Left renal pelvis (tissue), 4 donors: ENCODE results near the gene PCK2. TPM values are rescaled to one million over a fixed set of nuclear protein-coding genes. Genes with fewer than 3 reads are reported as not detected.

Source experiments
- DNase-seq, 4 donors: peaks; one replicate each; pipeline ENCODE4 v3.0.0-alpha.2; 2013; ENCODE audit warnings: low read depth in 4 of 4, low spot score in 3 of 4
- polyA plus RNA-seq, 4 donors: library from polyadenylated mRNA; unstranded; fragments of 120-200 nt; gene quantifications; one replicate each; pipeline ENCODE4 v1.2.1, GENCODE V29; 2013; ENCODE audit not compliant: insufficient read length in 4 of 4

Gene PCK2
- polyA plus RNA-seq, 4 donors: 7.7 to 31.0 (median 24.0) TPM

DNA sequence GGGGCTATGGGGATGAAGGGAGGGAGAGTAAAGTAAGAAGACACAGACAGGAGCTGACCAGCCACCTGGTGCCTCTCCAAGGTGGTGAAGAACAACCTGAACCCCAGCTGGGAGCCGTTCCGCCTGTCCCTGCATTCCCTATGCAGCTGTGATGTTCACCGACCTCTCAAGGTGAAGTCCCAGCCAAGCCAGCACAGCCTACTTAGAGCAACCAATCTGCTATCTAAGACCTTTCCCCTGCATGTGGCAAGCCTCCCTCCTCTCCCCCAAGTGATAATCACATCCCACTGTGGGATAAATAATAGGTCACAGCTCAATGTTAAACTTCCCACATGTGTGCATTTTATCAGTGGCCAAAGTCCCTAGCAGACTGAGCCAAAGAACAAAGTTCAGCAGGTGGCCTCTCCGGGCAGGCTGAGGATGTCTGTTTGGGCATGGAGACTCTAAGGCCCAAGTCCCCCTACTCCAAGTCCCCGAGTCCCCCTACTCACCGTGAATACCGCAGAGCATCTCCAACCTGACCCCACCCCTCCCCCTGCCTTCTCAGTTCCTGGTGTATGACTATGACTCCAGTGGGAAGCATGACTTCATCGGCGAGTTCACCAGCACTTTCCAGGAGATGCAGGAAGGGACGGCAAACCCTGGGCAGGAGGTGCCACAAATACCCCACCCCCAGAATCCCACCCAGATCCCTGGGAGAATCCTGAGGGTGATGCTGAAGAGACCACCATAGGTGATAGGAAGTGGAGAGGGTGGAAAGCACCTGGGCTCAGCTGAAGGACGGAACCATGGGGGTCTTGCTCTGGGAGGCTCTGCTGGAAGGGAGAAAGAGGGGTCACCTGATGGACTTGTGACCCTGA lies 19.3 kb upstream of the PCK2 start:
- DNase-seq: no peak

DNA sequence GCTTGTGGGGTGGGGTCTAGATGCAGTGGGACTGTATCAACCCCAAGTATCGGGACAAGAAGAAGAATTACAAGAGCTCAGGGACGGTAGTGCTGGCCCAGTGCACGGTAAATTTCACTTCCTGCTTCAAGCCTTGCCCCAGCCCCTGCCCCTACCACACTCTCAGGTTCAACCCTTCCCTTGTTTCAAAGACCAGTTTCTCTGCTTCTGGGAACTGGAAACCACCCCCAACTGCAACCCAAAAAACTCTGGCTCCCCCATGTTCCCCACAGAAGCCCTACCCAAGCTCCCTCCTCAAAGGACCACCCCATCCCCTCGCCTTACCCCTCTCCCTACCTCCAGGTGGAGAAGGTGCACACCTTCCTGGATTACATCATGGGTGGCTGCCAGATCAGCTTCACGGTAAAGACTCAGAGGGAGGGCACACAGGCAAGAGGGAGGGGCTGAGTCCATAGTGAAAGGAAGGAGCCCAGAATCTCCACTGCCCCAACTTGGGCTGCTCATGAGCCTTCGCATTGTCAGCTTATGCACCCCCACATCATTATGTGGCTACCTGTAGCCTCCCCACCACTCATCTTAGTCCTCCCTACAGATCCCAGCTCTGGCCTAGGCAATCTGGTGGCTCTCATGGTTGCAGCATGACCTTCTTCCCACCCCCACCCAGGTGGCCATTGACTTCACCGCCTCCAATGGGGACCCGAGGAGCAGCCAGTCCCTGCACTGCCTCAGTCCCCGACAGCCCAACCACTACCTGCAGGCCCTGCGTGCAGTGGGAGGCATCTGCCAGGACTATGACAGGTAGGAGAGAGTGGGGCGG lies 18.4 kb upstream of the PCK2 start:
- no peak for DNase-seq

DNA sequence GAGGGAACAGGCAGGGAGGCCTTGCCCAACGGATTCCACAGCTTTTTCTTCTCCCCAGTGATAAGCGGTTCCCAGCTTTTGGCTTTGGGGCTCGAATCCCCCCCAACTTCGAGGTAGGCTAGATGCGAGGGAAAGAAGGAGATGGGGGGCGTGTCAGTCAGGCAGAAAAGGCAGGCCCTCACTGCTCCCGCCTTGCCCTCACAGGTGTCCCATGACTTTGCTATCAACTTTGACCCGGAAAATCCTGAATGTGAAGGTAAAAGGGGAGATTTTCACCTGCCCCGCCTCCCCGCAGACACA lies 17.9 kb upstream of the PCK2 start:
- no peak for DNase-seq

DNA sequence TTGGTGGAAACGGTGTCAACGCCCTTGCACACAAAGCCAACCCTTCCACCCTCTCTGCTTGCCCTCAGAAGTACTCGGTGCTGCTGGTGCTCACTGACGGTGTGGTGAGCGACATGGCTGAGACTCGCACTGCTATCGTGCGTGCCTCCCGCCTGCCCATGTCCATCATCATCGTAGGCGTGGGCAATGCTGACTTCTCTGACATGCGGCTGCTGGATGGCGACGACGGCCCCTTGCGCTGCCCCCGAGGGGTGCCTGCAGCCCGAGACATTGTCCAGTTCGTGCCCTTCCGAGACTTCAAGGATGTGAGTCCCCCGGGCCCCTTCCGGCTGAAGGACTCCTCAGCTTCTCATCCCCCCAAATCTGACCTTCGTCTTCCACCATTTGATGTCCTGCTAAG lies 17.0 kb upstream of the PCK2 start:
- no peak for DNase-seq

DNA sequence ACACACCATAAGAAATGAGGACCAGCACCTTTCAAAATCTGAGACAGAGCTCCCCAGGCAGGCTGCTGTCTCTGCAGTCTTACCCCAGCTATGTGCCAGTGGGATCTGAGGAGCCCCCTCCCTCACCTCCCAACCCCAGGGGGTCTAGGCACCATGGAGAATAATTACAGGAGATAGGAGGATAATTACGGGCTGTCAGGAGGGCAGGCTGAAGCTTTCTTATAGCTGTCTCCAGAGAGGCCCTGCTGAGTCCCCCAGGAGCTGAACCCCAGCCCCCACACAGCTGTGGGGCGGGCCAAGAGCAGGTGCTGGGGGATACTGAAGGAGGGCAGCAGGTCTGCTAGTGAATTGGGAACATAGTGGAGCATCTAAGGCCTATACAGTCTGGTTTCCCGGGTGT lies 16.0 kb upstream of the PCK2 start:
- no peak for DNase-seq

DNA sequence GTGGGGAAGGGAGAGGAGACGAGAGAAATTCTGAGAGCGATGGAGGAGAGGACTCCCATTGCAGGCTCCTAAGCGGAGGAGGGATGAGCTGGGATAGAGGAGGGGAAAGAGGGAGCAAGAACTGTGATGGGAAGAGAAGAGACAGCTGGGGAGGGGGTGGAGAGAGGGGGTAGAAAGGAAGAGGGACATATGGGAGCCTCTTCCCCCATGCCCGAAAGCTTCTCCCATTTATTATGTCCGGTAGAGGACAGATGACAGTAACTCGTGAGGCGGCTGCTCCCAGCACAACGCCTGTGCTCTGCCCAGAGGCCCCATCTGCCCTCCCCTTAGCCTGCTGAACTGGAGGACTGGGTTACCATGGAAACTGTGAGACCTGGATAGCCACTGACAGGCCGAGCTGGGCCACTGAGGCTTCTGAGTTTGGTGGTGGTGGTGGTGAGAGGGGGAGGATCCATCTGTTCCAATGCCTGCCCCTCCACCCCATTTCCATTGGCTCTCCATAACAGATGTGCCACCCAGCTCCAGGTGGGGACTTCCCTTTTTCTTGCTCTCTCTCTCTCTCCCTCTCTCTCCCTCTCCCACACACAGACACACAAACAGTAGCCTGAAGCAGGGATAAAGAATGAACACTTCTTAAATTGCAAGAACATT lies 14.5 kb upstream of the PCK2 start:
- no peak for DNase-seq

DNA sequence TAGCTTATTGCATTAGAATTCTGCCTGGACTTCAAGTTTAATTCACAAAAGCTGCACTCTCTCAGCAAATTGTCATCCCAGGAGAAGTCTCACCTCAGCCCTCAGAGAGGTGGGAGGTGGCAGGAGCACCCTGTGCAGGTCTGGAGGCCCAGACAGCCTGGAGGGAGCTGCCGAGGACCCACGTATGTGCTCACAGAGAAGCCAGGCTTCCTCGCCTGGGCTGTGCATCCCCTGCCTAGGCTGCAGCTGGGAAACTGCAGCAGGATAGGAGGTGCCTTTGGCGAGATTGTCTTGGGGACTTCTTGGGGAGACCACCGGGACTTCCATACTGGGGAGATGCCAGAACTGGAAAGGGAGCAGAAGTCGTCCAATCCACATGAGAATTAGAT lies 14.0 kb upstream of the PCK2 start:
- no peak for DNase-seq

DNA sequence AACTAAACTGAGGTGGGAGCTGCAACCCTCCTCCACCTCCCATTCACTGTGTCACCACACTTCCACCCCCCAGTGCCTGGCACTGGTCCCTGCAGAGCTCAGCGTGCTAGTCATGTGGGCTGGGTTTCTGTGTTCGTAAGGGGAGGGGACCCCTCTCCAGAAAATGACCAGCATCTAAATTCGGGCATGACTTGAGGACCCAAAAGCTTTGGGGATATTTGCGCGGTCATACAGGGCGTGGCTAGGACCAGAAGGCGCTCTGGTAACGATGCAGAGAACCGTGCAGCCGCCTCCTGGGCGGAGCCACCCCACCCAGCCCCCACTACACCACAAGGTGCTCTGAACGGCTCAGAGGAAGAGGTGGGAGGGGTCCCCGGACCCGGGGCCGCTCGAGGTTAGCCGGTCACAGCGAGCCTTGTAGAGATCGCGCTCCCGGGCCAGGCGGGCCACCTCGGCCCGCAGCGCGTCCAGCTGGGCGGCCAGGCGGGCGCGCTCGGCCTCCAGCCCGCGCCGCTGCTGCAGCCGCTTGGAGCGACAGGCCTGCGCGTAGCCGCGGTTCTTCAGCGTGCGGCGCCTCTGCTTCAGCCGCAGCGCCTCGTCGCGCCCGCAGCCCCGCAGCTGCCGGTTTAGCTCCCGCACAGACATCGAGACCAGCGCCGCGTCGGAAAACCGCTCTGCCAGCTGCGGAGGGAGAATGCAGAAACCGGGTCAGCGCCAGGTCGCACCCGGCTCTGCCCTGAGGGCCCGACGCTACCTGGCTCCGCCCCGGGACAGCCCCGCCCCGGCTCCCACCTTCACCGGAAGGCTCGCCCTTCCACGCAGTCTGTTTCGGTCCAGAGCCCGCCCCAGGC lies 13.0 kb upstream of the PCK2 start:
- no peak for DNase-seq

DNA sequence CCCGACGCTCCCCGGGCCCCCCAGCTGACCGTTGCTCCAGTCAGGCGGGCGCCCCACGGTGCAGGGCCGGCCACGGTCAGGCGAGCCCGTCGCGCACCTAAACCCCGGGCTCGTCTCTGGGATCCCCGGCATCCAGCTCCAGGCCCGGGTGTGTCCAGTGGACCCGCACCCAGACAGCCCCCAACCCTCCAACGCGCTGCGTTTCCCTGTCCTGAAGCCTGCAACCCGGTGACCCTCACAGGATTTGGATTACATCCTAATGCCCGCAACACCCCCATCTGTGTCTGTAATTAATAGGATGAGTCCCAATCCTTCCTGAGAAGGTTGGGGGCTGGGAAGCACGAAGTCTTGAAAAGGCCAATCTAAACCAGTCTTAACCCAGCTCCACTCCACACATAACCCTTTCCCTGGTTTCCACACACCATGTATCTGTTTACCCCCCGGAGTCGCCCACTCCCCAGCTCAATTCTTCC lies 12.3 kb upstream of the PCK2 start:
- DNase-seq: no peak

DNA sequence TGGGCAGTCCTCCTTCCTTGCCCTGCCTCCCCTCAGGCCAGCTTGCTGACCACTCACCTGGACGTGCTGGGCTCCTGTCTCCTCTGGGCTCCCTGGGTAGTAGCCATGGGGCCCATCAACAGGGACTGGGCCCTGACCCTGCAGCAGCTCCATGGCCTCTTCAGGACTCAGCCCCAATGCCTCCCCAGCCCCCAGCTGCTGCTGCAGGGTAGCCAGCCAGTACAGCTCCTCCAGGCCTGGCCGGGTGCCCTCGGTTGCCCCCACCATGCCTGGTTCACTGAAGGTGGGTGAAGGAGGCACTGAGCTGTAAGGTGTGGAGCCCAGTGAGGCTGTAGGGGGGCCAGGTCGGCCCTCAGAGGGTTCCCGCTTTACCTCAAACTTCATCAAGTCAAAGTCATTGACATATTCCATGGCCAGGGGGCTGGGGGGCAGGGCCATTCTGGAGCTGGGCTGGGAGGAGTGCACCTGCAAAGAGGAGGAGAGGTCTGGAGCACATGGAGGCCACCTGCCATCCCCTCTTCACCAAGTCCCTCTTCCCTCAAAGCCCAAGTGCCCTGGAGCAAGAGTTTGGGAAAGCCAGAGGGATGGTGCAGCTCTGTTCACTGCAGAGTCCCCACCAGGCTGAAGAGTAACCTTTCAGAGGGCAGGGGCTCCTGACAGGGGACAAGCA lies 11.6 kb upstream of the PCK2 start:
- DNase-seq: no peak

DNA sequence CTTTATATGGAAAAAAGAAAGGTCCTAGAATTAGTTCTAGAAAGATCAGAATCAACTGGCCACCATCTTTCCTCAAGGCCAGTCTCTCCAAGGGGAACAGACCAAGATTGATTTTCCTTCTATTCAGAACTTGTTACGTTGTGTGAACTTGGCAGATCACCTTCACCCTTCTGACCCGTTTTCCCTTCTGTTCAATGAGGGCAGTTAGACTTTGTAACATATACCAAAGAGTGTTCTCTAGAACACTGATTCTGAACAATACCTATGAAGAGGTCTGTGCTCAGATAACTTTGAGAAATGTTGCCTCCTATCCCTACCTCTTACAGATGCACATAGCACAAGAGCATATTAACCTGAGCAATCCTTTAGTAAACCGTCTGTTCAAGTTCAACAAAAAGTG lies 10.6 kb upstream of the PCK2 start:
- no peak for DNase-seq

DNA sequence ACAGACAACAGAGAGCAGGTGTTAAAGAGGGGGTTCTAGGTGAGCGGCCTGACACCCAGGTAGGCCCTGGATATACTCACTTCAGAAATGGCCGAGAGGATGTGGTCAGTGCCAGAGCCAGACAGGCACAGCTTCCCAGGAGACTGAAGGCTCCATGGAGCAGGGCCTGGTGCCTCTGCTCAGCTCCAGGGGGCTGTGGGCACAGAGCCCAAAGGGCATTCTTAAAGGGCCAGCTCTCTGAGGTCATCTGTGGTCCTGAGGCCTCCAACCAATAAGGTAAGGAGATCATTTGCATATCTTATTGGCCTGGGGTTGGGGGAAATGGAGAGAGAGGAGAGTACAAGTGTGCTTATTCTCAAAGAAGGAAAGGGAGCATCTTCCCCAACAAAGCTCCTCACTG lies 9.7 kb upstream of the PCK2 start:
- no peak for DNase-seq

DNA sequence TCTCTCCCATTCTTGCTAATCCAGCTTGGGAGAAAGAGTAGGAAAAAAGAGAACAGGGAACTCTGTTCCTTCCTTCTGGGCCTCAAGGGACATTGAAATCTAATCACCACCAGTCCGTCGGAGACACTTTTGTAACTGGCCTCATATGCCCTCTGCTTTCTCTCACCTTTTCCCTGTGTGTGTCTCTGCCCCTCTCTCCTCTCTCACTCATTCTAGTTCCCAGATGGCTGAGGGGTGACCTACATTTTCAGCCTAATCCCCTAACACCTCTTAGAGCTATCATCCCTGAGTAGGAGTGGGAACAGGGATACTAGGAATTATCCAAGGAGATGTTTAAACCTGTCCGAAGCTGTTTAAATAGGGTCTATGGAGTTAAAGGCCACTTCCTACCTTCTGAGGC lies 8.9 kb upstream of the PCK2 start:
- no peak for DNase-seq

DNA sequence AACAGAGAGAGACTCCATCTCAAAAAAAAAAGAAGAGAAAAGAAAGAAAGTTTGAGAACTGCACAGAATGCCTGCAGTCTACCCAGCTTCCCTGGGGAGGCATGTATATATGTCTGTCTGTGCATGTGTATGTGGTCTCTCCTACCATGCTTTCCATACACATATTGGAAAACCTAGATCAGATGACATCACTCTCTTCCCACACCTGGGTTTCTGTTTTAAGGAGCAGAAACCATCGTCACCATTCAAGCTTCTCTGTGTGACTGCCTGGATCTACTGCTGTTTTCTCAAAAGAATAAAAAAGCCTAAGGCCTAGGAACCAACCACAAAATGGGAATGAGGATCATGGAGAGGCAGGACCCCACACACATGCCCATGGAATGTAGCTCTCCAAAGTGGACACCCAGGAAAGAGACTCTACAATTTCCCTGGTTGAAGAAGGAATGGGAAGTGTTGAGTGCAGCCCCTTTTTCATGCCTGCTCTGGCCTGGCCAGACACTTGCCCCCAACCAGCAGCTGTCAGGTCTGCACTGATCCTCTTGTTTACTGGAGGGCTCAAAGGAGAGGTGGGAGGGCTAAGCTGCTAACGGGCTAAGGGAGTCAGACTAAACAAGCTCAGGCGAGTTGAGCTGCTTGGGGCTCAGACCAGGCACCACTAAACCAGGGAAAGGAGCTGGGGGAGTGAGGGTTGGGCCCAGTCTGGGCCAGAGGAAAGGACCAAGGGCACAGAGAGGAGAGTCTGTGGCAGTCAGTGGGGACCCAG lies 7.7 kb upstream of the PCK2 start:
- DNase-seq: no peak

DNA sequence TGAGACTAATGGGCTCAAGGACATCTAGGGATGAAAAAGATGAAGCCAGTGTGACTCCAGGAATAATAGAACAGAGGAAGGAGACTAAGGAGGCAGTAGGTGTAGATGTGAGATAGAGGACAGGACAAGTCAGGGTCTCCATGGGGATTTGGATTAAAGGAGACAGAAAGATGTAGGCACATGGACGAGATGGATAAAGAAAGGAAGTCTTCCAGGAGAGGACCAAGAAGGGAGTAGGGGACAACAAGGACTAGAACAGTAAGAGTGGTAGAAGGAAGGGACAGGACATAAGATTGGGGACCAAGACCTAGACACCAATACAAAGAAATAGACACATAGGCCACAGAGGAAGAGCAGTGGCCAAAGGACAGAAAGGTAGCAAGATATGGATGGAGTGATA lies 7.1 kb upstream of the PCK2 start:
- DNase-seq: no peak

DNA sequence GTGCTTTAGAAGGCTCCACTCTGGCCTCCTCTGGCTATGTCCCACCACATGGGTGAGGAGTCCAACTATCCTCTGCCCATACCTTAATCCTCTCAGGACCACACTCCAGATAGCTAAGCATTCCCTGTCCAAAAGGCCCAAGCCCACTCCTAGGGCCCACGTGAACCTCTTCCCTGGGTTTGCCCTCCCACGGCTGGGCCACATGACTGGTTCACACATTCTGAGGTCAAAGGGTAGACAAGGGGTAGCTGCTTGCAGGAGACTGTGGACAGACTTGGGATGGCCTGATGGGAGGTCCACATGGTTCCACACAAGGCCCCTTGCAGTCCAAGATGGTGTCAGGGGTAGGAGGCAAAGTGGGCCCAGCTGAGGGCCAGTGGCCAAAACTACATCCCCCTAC lies 6.0 kb upstream of the PCK2 start:
- no peak for DNase-seq

DNA sequence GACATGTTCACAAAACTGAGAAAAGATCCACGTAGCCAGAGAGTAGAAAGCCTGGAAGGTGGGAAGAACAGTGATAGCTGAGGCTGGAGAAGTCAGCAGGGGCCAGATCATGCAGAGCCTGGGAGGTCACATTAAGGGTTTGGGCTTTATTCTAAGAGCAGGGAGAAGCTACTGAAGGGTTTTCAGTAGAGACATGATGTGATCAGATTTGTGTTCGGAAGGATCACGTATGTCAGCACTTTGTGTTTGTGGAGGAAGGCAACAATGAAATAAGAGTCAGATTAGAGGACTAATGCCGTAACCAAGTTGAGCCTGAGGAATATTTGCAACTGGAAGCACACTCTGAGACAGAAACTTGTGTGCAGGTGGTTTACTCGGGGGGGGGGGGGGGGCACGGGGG lies 4.2 kb upstream of the PCK2 start:
- DNase-seq: no peak

DNA sequence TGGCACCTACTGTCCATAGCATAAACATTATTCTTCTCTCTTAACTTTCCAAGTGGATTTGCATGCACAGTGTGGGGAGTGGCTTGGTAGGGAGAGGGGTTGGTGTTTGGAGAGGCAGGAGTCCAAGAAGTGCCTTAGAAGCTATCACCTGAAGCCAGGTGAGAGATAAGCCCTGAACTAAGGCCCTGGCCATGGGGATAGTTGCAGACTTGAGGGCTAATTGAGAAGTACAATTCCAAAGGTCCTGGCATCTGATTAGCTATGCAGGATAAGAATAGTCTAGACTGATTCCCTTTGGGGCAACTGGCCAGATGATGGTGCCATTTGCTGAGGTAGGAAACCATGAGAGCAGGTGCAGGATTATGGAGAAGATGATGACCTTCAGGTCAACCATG lies 2.0 kb upstream of the PCK2 start:
- no peak for DNase-seq

DNA sequence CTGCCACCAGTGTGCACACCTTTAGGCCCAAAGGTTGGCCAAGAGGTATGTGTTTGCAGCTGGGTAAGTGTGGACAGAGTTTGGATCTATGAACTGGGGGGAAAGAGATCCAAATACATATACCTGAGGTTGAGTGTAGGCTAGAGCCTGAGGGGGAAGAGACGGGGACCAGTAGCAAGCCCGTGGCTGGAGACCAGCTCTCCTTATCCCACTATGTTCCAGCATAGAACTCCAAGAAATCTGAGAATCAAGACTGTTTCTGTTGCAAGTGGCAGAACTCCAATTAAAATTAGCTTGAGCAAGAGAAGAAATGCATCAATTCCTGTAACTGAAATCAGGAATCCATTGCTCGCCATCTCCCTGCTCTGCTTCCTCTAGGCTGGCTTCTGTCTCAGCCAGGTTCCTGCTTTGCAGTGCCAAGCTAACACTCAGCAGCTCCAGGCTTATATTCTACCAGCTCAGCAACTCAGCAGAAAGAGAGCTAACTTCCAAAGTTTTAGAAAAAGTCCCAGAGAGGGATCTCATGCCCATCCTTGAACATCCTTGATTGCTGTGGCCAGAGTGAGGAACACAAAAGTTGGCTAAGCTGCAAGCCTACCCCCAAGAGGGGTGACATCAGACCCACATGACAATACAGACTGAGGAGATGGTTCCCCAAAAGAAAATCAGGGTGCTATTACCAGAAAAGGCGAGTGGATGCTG lies 1.5 kb upstream of the PCK2 start:
- no peak for DNase-seq
